Ishikawa (cell line): Measurements from ENCODE around the gene CEP120.

Experiments
- CEBPB ChIP-seq: IDR thresholded peaks from 2 replicates; pipeline ENCODE4 v1.6.1; 2012
- CREB1 ChIP-seq: IDR thresholded peaks from 2 replicates; pipeline ENCODE4 v1.6.1; 2012; ENCODE audit warnings: low read depth
- EGR1 ChIP-seq: IDR thresholded peaks from 2 replicates; pipeline ENCODE4 v1.6.1; 2012
- EP300 ChIP-seq: IDR thresholded peaks from 2 replicates; pipeline ENCODE4 v1.6.1; 2012; ENCODE audit warnings: borderline replicate concordance
- FOXM1 ChIP-seq: IDR thresholded peaks from 2 replicates; pipeline ENCODE4 v1.6.1; 2012; ENCODE audit warnings: low read depth, borderline replicate concordance
- NFIC ChIP-seq: IDR thresholded peaks from 2 replicates; pipeline ENCODE4 v1.6.1; 2012
- RAD21 ChIP-seq: IDR thresholded peaks from 2 replicates; pipeline ENCODE4 v1.6.1; 2012; ENCODE audit warnings: low read depth
- REST ChIP-seq: IDR thresholded peaks from 2 replicates; pipeline ENCODE4 v1.6.1; 2012; ENCODE audit warnings: low read depth, mild to moderate bottlenecking
- TAF1 ChIP-seq: IDR thresholded peaks from 2 replicates; pipeline ENCODE4 v1.6.1; 2012; ENCODE audit warnings: low read depth, mild to moderate bottlenecking
- TCF12 ChIP-seq: IDR thresholded peaks from 2 replicates; pipeline ENCODE4 v1.6.1; 2012; ENCODE audit warnings: low read depth
- TEAD4 ChIP-seq: IDR thresholded peaks from 2 replicates; pipeline ENCODE4 v1.6.1; 2012
- YY1 ChIP-seq: IDR thresholded peaks from 2 replicates; pipeline ENCODE4 v1.6.1; 2012; ENCODE audit warnings: low read depth
- ZBTB7A ChIP-seq: IDR thresholded peaks from 2 replicates; pipeline ENCODE4 v1.6.1; 2012; ENCODE audit warnings: low read depth
- TF ChIP-seq, protein P1 (sequence below): IDR thresholded peaks from 2 replicates; pipeline ENCODE4 v1.6.1; 2012
- TF ChIP-seq, protein P2 (sequence below): IDR thresholded peaks from 2 replicates; pipeline ENCODE4 v1.6.1; 2012

Gene CEP120

GRCh38 chr5:123429221-123429954 lies 6.2 kb upstream of the CEP120 start:
- TF ChIP-seq NFIC: no peak
- TF ChIP-seq, protein P1, sequence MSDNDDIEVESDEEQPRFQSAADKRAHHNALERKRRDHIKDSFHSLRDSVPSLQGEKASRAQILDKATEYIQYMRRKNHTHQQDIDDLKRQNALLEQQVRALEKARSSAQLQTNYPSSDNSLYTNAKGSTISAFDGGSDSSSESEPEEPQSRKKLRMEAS: no peak
- no peak for TF ChIP-seq TAF1
- no peak for TF ChIP-seq REST
- no peak for TF ChIP-seq CEBPB
- TF ChIP-seq CREB1: no peak
- TF ChIP-seq ZBTB7A: no peak
- TF ChIP-seq TCF12: no peak
- no peak for TF ChIP-seq RAD21
- TF ChIP-seq EGR1: no peak
- TF ChIP-seq EP300: no peak
- TF ChIP-seq TEAD4: no peak
- TF ChIP-seq, protein P2, sequence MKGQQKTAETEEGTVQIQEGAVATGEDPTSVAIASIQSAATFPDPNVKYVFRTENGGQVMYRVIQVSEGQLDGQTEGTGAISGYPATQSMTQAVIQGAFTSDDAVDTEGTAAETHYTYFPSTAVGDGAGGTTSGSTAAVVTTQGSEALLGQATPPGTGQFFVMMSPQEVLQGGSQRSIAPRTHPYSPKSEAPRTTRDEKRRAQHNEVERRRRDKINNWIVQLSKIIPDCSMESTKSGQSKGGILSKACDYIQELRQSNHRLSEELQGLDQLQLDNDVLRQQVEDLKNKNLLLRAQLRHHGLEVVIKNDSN: no peak
- no peak for TF ChIP-seq FOXM1
- TF ChIP-seq YY1: no peak

- TF ChIP-seq, protein P1: no peak
- TF ChIP-seq TCF12 (no peak), REST (no peak), TAF1 (no peak), TEAD4 (no peak), CREB1 (no peak), YY1 (no peak), CEBPB (no peak), ZBTB7A (no peak), EGR1 (no peak), NFIC (no peak), RAD21 (no peak), FOXM1 (no peak), EP300 (no peak)
- TF ChIP-seq, protein P2: no peak
Measured at GRCh38 chr5:123428521-123429220, 5.5 kb upstream of the CEP120 start.

GRCh38 chr5:123427281-123427680 lies 4.1 kb upstream of the CEP120 start:
- no peak for TF ChIP-seq REST
- no peak for TF ChIP-seq RAD21
- no peak for TF ChIP-seq YY1
- TF ChIP-seq NFIC: no peak
- no peak for TF ChIP-seq TAF1
- TF ChIP-seq, protein P2: no peak
- no peak for TF ChIP-seq FOXM1
- TF ChIP-seq CREB1: no peak
- no peak for TF ChIP-seq CEBPB
- TF ChIP-seq TEAD4: no peak
- TF ChIP-seq EP300: no peak
- no peak for TF ChIP-seq ZBTB7A
- TF ChIP-seq, protein P1: no peak
